NCI-H1694 (cell line): ENCODE results near the gene DMD.

Source experiments
- DNase-seq: peaks from one replicate; lab custom pipeline; 2025; lab: John Stamatoyannopoulos, UW

The DMD gene

GRCh38 chrX:32246675-32247074 lies 964.7 kb downstream of the DMD start:
- peak; percentile 1 for DNase-seq

GRCh38 chrX:32195611-32196010 lies 1015.7 kb downstream of the DMD start:
- DNase-seq: no peak

GRCh38 chrX:32191316-32191715 lies 1020.0 kb downstream of the DMD start:
- no peak for DNase-seq

- no peak for DNase-seq
Observed at GRCh38 chrX:32185160-32185559, 1026.2 kb downstream of the DMD start.

GRCh38 chrX:32183066-32183465 lies 1028.3 kb downstream of the DMD start:
- no peak for DNase-seq

- DNase-seq: no peak
Observed at GRCh38 chrX:32176510-32176909, 1034.8 kb downstream of the DMD start.

GRCh38 chrX:32170481-32170880 lies 1040.9 kb downstream of the DMD start:
- no peak for DNase-seq

- DNase-seq: no peak
Observed at GRCh38 chrX:32155044-32155638, 1056.2 kb downstream of the DMD start.

- DNase-seq: no peak
Observed at GRCh38 chrX:32153585-32153984, 1057.8 kb downstream of the DMD start.

- DNase-seq: no peak
Observed at GRCh38 chrX:32150141-32150540, 1061.2 kb downstream of the DMD start.

- DNase-seq: no peak
Observed at GRCh38 chrX:32141841-32142240, 1069.5 kb downstream of the DMD start.

- DNase-seq: no peak
Observed at GRCh38 chrX:32139476-32139875, 1071.9 kb downstream of the DMD start.

GRCh38 chrX:32137525-32137924 lies 1073.8 kb downstream of the DMD start:
- no peak for DNase-seq

GRCh38 chrX:32126997-32127396 lies 1084.4 kb downstream of the DMD start:
- no peak for DNase-seq

- no peak for DNase-seq
Observed at GRCh38 chrX:32118832-32119231, 1092.5 kb downstream of the DMD start.

- DNase-seq: no peak
Observed at GRCh38 chrX:32116047-32116446, 1095.3 kb downstream of the DMD start.

- DNase-seq: no peak
Observed at GRCh38 chrX:32087663-32088062, 1123.7 kb downstream of the DMD start.

GRCh38 chrX:32084757-32085156 lies 1126.6 kb downstream of the DMD start:
- no peak for DNase-seq

GRCh38 chrX:32048285-32048684 lies 1163.1 kb downstream of the DMD start:
- no peak for DNase-seq

- no peak for DNase-seq
Observed at GRCh38 chrX:32045149-32045548, 1166.2 kb downstream of the DMD start.

- DNase-seq: no peak
Observed at GRCh38 chrX:32041181-32041580, 1170.2 kb downstream of the DMD start.

- no peak for DNase-seq
Observed at GRCh38 chrX:32026772-32027171, 1184.6 kb downstream of the DMD start.

GRCh38 chrX:32024072-32024471 lies 1187.3 kb downstream of the DMD start:
- DNase-seq: no peak

- no peak for DNase-seq
Observed at GRCh38 chrX:32016195-32016594, 1195.2 kb downstream of the DMD start.

GRCh38 chrX:32010948-32011347 lies 1200.4 kb downstream of the DMD start:
- DNase-seq: no peak
